Neuronal stem cell (in vitro differentiated cells): ENCODE data around the gene KIAA1328.

ENCODE experiments used
- DNase-seq: peaks from one replicate; pipeline ENCODE4 v3.0.0-alpha.2; 2013; ENCODE audit warnings: low spot score
- H2AFZ ChIP-seq: one replicate; pipeline ENCODE4 v1.6.1; 2013; ENCODE audit warnings: mild to moderate bottlenecking, low read length, inconsistent platforms
- H2AK5ac ChIP-seq: 2 replicates; pipeline ENCODE4 v1.6.1; 2013; ENCODE audit warnings: low read depth, mild to moderate bottlenecking, inconsistent platforms, low read length, moderate library complexity, mixed read lengths
- H2BK120ac ChIP-seq: 2 replicates; pipeline ENCODE4 v1.6.1; 2013; ENCODE audit warnings: low read depth, mild to moderate bottlenecking, inconsistent platforms, low read length, moderate library complexity, mixed read lengths
- H2BK12ac ChIP-seq: one replicate; pipeline ENCODE4 v1.6.1; 2013; ENCODE audit warnings: low read length, inconsistent platforms
- H2BK15ac ChIP-seq: 2 replicates; pipeline ENCODE4 v1.6.1; 2013; ENCODE audit warnings: mild to moderate bottlenecking, low read length, inconsistent platforms, mixed read lengths
- H2BK5ac ChIP-seq: one replicate; pipeline ENCODE4 v1.6.1; 2013; ENCODE audit warnings: inconsistent platforms, mild to moderate bottlenecking, low read length, moderate library complexity
- H3K14ac ChIP-seq: one replicate; pipeline ENCODE4 v1.6.1; 2013; ENCODE audit warnings: low read length, inconsistent platforms
- H3K18ac ChIP-seq: 2 replicates; pipeline ENCODE4 v1.6.1; 2013; ENCODE audit warnings: low read length, inconsistent platforms
- H3K23ac ChIP-seq: 2 replicates; pipeline ENCODE4 v1.6.1; 2013; ENCODE audit warnings: low read depth, mild to moderate bottlenecking, mixed read lengths, low read length, inconsistent platforms; ENCODE audit not compliant: poor library complexity
- H3K27ac ChIP-seq: replicated peaks from 3 replicates; pipeline ENCODE4 v1.5.1; 2013; ENCODE audit warnings: low read length, inconsistent platforms
- H3K27me3 ChIP-seq, 3 experiments: 2 replicates each; pipeline ENCODE4 v1.6.1; 2013; ENCODE audit warnings: low read length in 3 of 3, mild to moderate bottlenecking in 2 of 3, inconsistent platforms in 1 of 3, low read depth in 1 of 3, mixed read lengths in 1 of 3, moderate library complexity in 1 of 3; ENCODE audit not compliant: control insufficient read depth in 3 of 3, insufficient read depth in 3 of 3
- H3K36me3 ChIP-seq, 2 donors: replicated peaks in 1 of 2; 2 replicates each; pipeline ENCODE4 v1.6.1; 2013; ENCODE audit warnings: low read length in 2 of 2; ENCODE audit not compliant: control insufficient read depth in 2 of 2, insufficient read depth in 2 of 2
- H3K4ac ChIP-seq: 2 replicates; pipeline ENCODE4 v1.6.1; 2013; ENCODE audit warnings: inconsistent platforms, mild to moderate bottlenecking, low read length, moderate library complexity
- H3K4me1 ChIP-seq, 2 donors: 1 replicate in 1 of 2; 2 replicates in 1 of 2; pipeline ENCODE4 v1.6.1; 2013; ENCODE audit warnings: low read length in 2 of 2, low read depth in 1 of 2; ENCODE audit not compliant: control insufficient read depth in 2 of 2, insufficient read depth in 1 of 2
- H3K4me2 ChIP-seq: one replicate; pipeline ENCODE4 v1.6.1; 2013; ENCODE audit warnings: mild to moderate bottlenecking, low read length, inconsistent platforms; ENCODE audit not compliant: insufficient read depth, poor library complexity, severe bottlenecking
- H3K4me3 ChIP-seq, 2 donors: 2 replicates each; pipeline ENCODE4 v1.5.1; 2013; ENCODE audit warnings: low read length in 2 of 2, mild to moderate bottlenecking in 2 of 2, inconsistent platforms in 1 of 2, moderate library complexity in 1 of 2
- H3K79me1 ChIP-seq: one replicate; pipeline ENCODE4 v1.6.1; 2013; ENCODE audit warnings: low read depth, mild to moderate bottlenecking, inconsistent platforms, low read length, moderate library complexity
- H3K9ac ChIP-seq: one replicate; pipeline ENCODE4 v1.6.1; 2013; ENCODE audit warnings: mild to moderate bottlenecking, low read depth, low read length, inconsistent platforms; ENCODE audit not compliant: poor library complexity
- H3K9me3 ChIP-seq, 2 donors: replicated peaks in 1 of 2; 2 replicates each; pipeline versions ENCODE3 to v1.6.1; 2013; ENCODE audit warnings: low read length in 2 of 2, mild to moderate bottlenecking in 2 of 2, inconsistent platforms in 1 of 2, low read depth in 1 of 2, mixed read lengths in 1 of 2, moderate library complexity in 1 of 2; ENCODE audit not compliant: control insufficient read depth in 2 of 2, insufficient read depth in 1 of 2
- H4K8ac ChIP-seq: one replicate; pipeline ENCODE4 v1.6.1; 2013; ENCODE audit warnings: low read depth, mild to moderate bottlenecking, inconsistent platforms, low read length, moderate library complexity
- H4K91ac ChIP-seq: one replicate; pipeline ENCODE4 v1.6.1; 2013; ENCODE audit warnings: low read length, low read depth, mild to moderate bottlenecking, inconsistent platforms; ENCODE audit not compliant: poor library complexity
- WGBS, 2 donors: extraction: QIAGEN DNeasy Blood & Tissue Kit; methylation state at CpG; one replicate each; pipeline ENCODE4 v1.1.7; 2013; ENCODE audit warnings: missing lambda C conversion rate in 2 of 2, mixed read lengths in 1 of 2; ENCODE audit not compliant: insufficient read length in 2 of 2, insufficient replicate concordance in 1 of 2; ENCODE audit errors: extremely low coverage in 2 of 2; 5-methylcytosine and 5-hydroxymethylcytosine counted together

The KIAA1328 gene

DNA sequence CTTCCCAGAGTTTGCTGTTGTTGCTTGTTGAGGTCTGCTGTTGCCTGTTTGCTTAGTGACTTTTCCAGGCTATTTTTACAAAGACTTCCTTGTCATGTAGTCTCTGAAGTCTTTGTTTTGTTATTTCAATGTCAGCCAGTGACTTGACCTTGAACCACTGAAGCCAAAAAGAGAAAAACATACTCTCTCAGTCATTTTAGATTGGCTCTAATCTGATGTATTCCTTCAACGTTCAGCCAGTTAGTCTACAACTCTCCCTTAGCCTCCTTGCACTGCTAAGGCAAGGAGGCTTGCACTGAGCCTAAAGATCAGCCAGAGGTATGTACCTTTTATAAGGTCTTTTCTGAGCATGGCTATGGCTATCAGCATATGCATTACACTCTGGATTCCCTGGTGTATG, 27.9 kb downstream of the KIAA1328 start:
- no CpG with 5 or more reads among the region's 1 CpG for WGBS, 2 donors
- Histone ChIP-seq H3K9ac (no peak overlapping the region), H3K4me2 (no peak overlapping the region), H3K4me1 (no peaks in the 10 kb centered on the region), H3K4me3 (no peak overlapping the region), H3K14ac (no peak overlapping the region), H4K91ac (no peak overlapping the region), H3K27me3 (no peaks in the 10 kb centered on the region), H2BK120ac (no peak overlapping the region), H3K9me3 (peaks cover 0 to 9% of the 10 kb centered on the region in 2 donors), H2AFZ (no peak overlapping the region), H3K27ac (no peak overlapping the region), H2AK5ac (no peak overlapping the region), H4K8ac (no peak overlapping the region), H2BK12ac (no peak overlapping the region), H3K79me1 (no peaks in the 10 kb centered on the region), H2BK15ac (no peak overlapping the region), H3K23ac (no peak overlapping the region), H3K4ac (no peak overlapping the region), H2BK5ac (no peak overlapping the region), H3K18ac (no peak overlapping the region), H3K36me3 (peaks cover 0 to 3% of the 10 kb centered on the region in 2 donors)
- no peak for DNase-seq

DNA sequence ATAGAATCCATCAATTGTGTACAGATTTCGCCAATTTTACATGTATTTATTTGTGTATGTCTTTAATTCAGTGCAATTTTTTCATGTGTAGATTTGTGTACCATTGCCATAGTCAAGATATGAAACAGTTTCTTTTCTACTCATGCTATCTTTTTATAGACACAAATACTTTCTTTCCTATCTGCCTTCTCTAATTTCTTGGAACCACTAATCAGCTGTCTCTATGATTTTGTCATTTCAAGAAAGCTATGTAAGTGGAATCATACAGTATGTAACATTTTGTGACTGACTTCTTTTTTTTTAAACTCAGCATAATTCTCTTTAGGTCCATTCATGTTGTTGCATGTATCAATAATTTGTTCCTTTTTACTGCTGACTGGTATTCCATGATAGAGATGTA, 33.3 kb downstream of the KIAA1328 start:
- no peak overlapping the region for H3K4ac ChIP-seq
- no peak overlapping the region for H3K4me2 ChIP-seq
- no peaks in the 10 kb centered on the region for H3K4me1 ChIP-seq
- no peak overlapping the region for H3K4me3 ChIP-seq
- H2BK12ac ChIP-seq, result no peak overlapping the region
- no peak overlapping the region for H3K23ac ChIP-seq
- no peak overlapping the region for H3K9ac ChIP-seq
- no peak overlapping the region for H2BK120ac ChIP-seq
- no peak overlapping the region for H2AK5ac ChIP-seq
- no peaks in the 10 kb centered on the region for H3K9me3 ChIP-seq
- H2BK15ac ChIP-seq, result no peak overlapping the region
- no peaks in the 10 kb centered on the region for H3K27me3 ChIP-seq
- H3K27ac ChIP-seq, result no peak overlapping the region
- WGBS, 2 donors, result no CpG with 5 or more reads among the region's 1 CpG
- H4K91ac ChIP-seq, result no peak overlapping the region
- no peak overlapping the region for H3K18ac ChIP-seq
- H3K36me3 ChIP-seq, result no peaks in the 10 kb centered on the region
- H4K8ac ChIP-seq, result no peak overlapping the region
- DNase-seq, result no peak
- H3K14ac ChIP-seq, result no peak overlapping the region
- no peaks in the 10 kb centered on the region for H3K79me1 ChIP-seq
- H2BK5ac ChIP-seq, result no peak overlapping the region
- H2AFZ ChIP-seq, result no peak overlapping the region

DNA sequence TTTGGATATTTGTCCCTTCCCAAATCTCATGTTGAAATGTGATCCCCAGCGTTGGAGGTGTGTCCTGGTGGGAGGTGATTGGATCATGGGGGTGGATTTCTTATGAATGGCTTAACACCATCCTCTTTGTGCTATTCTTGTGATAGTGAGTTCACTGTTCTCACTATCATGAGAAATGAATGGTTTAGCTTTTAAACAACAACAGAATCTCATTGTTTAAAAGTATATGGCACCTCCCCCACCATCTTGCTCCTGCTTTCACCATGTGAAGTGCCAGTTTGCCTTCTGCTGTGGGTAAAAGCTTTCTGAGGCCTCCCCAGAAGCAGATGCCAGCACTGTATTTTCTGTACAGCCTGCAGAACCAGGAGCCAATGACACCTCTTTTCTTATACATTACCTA, 38.1 kb downstream of the KIAA1328 start:
- no peak overlapping the region for H2AK5ac ChIP-seq
- no peak overlapping the region for H3K9ac ChIP-seq
- no peak overlapping the region for H3K4me3 ChIP-seq
- no peak overlapping the region for H2BK12ac ChIP-seq
- no peaks in the 10 kb centered on the region for H3K79me1 ChIP-seq
- H3K27me3 ChIP-seq, result no peaks in the 10 kb centered on the region
- H2BK5ac ChIP-seq, result no peak overlapping the region
- H3K27ac ChIP-seq, result no peak overlapping the region
- no peaks in the 10 kb centered on the region for H3K4me1 ChIP-seq
- H2BK120ac ChIP-seq, result no peak overlapping the region
- no CpG with 5 or more reads among the region's 1 CpG for WGBS, 2 donors
- no peak for DNase-seq
- H2AFZ ChIP-seq, result no peak overlapping the region
- H3K4me2 ChIP-seq, result no peak overlapping the region
- no peak overlapping the region for H3K23ac ChIP-seq
- no peak overlapping the region for H4K8ac ChIP-seq
- no peak overlapping the region for H4K91ac ChIP-seq
- no peaks in the 10 kb centered on the region for H3K36me3 ChIP-seq
- H3K14ac ChIP-seq, result no peak overlapping the region
- no peak overlapping the region for H2BK15ac ChIP-seq
- H3K4ac ChIP-seq, result no peak overlapping the region
- H3K18ac ChIP-seq, result no peak overlapping the region
- no peaks in the 10 kb centered on the region for H3K9me3 ChIP-seq

DNA sequence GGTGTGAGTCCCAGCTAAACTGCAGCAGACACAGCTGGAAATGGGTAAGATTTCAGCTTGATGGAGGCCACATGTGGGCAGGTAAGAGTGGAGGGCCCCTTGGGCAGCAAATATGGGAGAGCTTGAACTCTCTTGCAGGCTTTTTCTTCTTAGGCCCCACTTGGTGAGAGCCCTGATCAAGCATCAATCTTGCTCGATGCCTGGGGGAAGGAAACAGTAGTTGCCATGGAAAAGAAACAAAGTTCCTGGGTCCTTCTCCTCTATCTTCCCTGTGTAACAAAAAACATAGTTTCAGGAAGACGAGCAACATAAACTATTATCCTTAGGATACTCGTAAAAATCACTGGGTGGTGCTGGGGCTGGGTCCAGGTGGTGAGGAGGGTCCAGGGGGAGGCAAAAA, 42.9 kb downstream of the KIAA1328 start:
- Histone ChIP-seq H2BK12ac (no peak overlapping the region), H3K4me1 (peaks cover 0 to 1% of the 10 kb centered on the region in 2 donors)
- WGBS, 2 donors, result no CpG with 5 or more reads among the region's 3 CpGs

More for the DNA sequence above, 42.9 kb downstream of the KIAA1328 start:
- Histone ChIP-seq H3K23ac (no peak overlapping the region), H3K4ac (no peak overlapping the region), H2AFZ (no peak overlapping the region), H3K27me3 (no peaks in the 10 kb centered on the region), H2BK5ac (no peak overlapping the region), H3K9ac (no peak overlapping the region), H2AK5ac (no peak overlapping the region), H3K36me3 (no peaks in the 10 kb centered on the region), H3K4me3 (no peak overlapping the region), H4K8ac (no peak overlapping the region), H3K4me2 (no peak overlapping the region), H3K18ac (no peak overlapping the region), H3K14ac (no peak overlapping the region), H3K27ac (no peak overlapping the region), H4K91ac (no peak overlapping the region), H2BK120ac (no peak overlapping the region), H2BK15ac (no peak overlapping the region), H3K79me1 (no peaks in the 10 kb centered on the region), H3K9me3 (no peaks in the 10 kb centered on the region)
- no peak for DNase-seq
